IMR-90 (cell line): ENCODE results near the gene AARS1. TPM values are rescaled to one million over a fixed set of nuclear protein-coding genes. Genes with fewer than 3 reads are reported as not detected.

Source experiments
- ATAC-seq: fragments of 200-7000 bp; cut with Tn5 transposase; 2 replicates; pipeline ENCODE4 v1.9.1; 2020; ENCODE audit warnings: low read depth, mild to moderate bottlenecking, moderate library complexity
- BruUV-seq: library from RNA; stranded (reverse); fragments of 400-500 nt; replicated peaks from 2 replicates; lab custom pipeline; 2021; lab: Mats Ljungman, UMichigan
- CTCF ChIA-PET: fragments of 300-600 bp; formaldehyde crosslinking; extraction: SDS; loops from one replicate; lab custom pipeline; 2021; ENCODE audit warnings: antibody characterized with exemption; lab: Yijun Ruan, JAX
- POLR2A ChIA-PET: fragments of 300-600 bp; sonication (Branson Sonifier 250); formaldehyde crosslinking; loops from one replicate; lab custom pipeline; 2022; ENCODE audit warnings: antibody characterized with exemption; ENCODE audit not compliant: unreplicated experiment; lab: Charles Lee
- DNase-seq: peaks from one replicate; pipeline ENCODE4 v3.0.0; 2013
- H2AFZ ChIP-seq: replicated peaks from 2 replicates; pipeline ENCODE3; 2013; ENCODE audit warnings: low read length, mild to moderate bottlenecking; ENCODE audit not compliant: poor library complexity
- H2AK5ac ChIP-seq: 2 replicates; pipeline ENCODE4 v1.6.1; 2013; ENCODE audit warnings: low read depth, low read length, inconsistent platforms
- H2AK9ac ChIP-seq: replicated peaks from 2 replicates; pipeline ENCODE3; 2013; ENCODE audit warnings: mild to moderate bottlenecking, low read depth, low read length, moderate library complexity; ENCODE audit not compliant: poor library complexity
- H2BK120ac ChIP-seq: 2 replicates; pipeline ENCODE4 v1.6.1; 2013; ENCODE audit warnings: low read depth, low read length, inconsistent platforms
- H2BK15ac ChIP-seq: 3 replicates; pipeline ENCODE4 v1.6.1; 2013; ENCODE audit warnings: low read depth, low read length, inconsistent platforms
- H2BK20ac ChIP-seq: 2 replicates; pipeline ENCODE4 v1.6.1; 2013; ENCODE audit warnings: low read depth, mild to moderate bottlenecking, inconsistent platforms, low read length, moderate library complexity
- H2BK5ac ChIP-seq: 2 replicates; pipeline ENCODE4 v1.6.1; 2013; ENCODE audit warnings: mild to moderate bottlenecking, low read depth, low read length, inconsistent platforms; ENCODE audit not compliant: poor library complexity, severe bottlenecking
- H3K14ac ChIP-seq: replicated peaks from 2 replicates; pipeline ENCODE4 v1.6.1; 2013; ENCODE audit warnings: low read depth, low read length, inconsistent platforms
- H3K18ac ChIP-seq: 2 replicates; pipeline ENCODE4 v1.6.1; 2013; ENCODE audit warnings: low read depth, low read length, control low read depth
- H3K23ac ChIP-seq: 2 replicates; pipeline ENCODE4 v1.6.1; 2013; ENCODE audit warnings: low read depth, low read length, inconsistent platforms
- H3K27ac ChIP-seq: 2 replicates; pipeline ENCODE4 v1.5.1; 2013; ENCODE audit warnings: mild to moderate bottlenecking, control low read depth, low read length; ENCODE audit not compliant: insufficient read depth
- H3K27me3 ChIP-seq: 2 replicates; pipeline ENCODE4 v1.6.1; 2013; ENCODE audit warnings: low read length; ENCODE audit not compliant: control insufficient read depth, insufficient read depth
- H3K36me3 ChIP-seq: 2 replicates; pipeline ENCODE4 v1.6.1; 2013; ENCODE audit warnings: low read length, mixed read lengths; ENCODE audit not compliant: control insufficient read depth, insufficient read depth
- H3K4ac ChIP-seq: 2 replicates; pipeline ENCODE4 v1.6.1; 2013; ENCODE audit warnings: low read depth, low read length, inconsistent platforms
- H3K4me1 ChIP-seq: 2 replicates; pipeline ENCODE4 v1.6.1; 2013; ENCODE audit warnings: low read length, mixed read lengths; ENCODE audit not compliant: control insufficient read depth, insufficient read depth
- H3K4me2 ChIP-seq: 2 replicates; pipeline ENCODE4 v1.6.1; 2013; ENCODE audit warnings: low read depth, mild to moderate bottlenecking, control low read depth, low read length, moderate library complexity
- H3K4me3 ChIP-seq: 2 replicates; pipeline ENCODE4 v1.5.1; 2013; ENCODE audit warnings: low read depth, mild to moderate bottlenecking, control low read depth, low read length, moderate library complexity; ENCODE audit not compliant: insufficient read depth
- H3K56ac ChIP-seq: 2 replicates; pipeline ENCODE4 v1.6.1; 2013; ENCODE audit warnings: low read length, inconsistent platforms; ENCODE audit not compliant: insufficient read depth; ENCODE audit errors: extremely low read depth
- H3K79me1 ChIP-seq, 2 experiments: 2 replicates each; pipeline ENCODE4 v1.6.1; 2013; ENCODE audit warnings: low read length in 2 of 2, inconsistent platforms in 1 of 2, low read depth in 1 of 2
- H3K9ac ChIP-seq: 2 replicates; pipeline ENCODE4 v1.6.1; 2013; ENCODE audit warnings: low read depth, low read length, control low read depth
- H3K9me1 ChIP-seq: 2 replicates; pipeline ENCODE4 v1.6.1; 2013; ENCODE audit warnings: low read length, inconsistent platforms; ENCODE audit not compliant: insufficient read depth
- H3K9me3 ChIP-seq: 2 replicates; pipeline ENCODE4 v1.6.1; 2013; ENCODE audit warnings: low read length; ENCODE audit not compliant: control insufficient read depth, insufficient read depth
- H4K20me1 ChIP-seq: 2 replicates; pipeline ENCODE4 v1.6.1; 2013; ENCODE audit warnings: low read length, inconsistent platforms; ENCODE audit not compliant: insufficient read depth
- H4K5ac ChIP-seq: 2 replicates; pipeline ENCODE4 v1.6.1; 2013; ENCODE audit warnings: mild to moderate bottlenecking, low read depth, low read length, control low read depth
- H4K8ac ChIP-seq, 2 experiments: 2 replicates each; pipeline ENCODE4 v1.6.1; 2013; ENCODE audit warnings: low read depth in 2 of 2, low read length in 2 of 2, control low read depth in 1 of 2, inconsistent platforms in 1 of 2
- H4K91ac ChIP-seq: 2 replicates; pipeline ENCODE4 v1.6.1; 2013; ENCODE audit warnings: low read depth, low read length, inconsistent platforms; ENCODE audit not compliant: insufficient read depth
- CTCF ChIP-seq: conservative IDR thresholded peaks from 2 replicates; pipeline ENCODE4 v1.5.1; 2012; ENCODE audit warnings: mild to moderate bottlenecking, low read depth, low read length, improper control_type of control experiment
- RAD21 ChIP-seq: IDR thresholded peaks from 2 replicates; pipeline ENCODE4 v1.6.1; 2012; ENCODE audit warnings: low read length, improper control_type of control experiment
- WGBS, 2 experiments: methylation state at CpG; one replicate each; pipeline versions ENCODE4 v1.1.5 to v1.1.7; 2013; ENCODE audit warnings: missing lambda C conversion rate in 2 of 2; ENCODE audit not compliant: insufficient read length in 1 of 2; ENCODE audit errors: extremely low coverage in 2 of 2; 5-methylcytosine and 5-hydroxymethylcytosine counted together
- dilution Hi-C: fragments of 300-500 bp; cut with HindIII; formaldehyde crosslinking; loops from one replicate; pipeline ENCODE4 v1.14.3; 2018; ENCODE audit warnings: low sequenced_read_pairs; ENCODE audit not compliant: unreplicated experiment
- in situ Hi-C: fragments of 300-500 bp; cut with MboI; formaldehyde crosslinking; loops from 3 replicates; pipeline ENCODE4 v1.14.3; 2019; ENCODE audit warnings: low sequenced_read_pairs, inconsistent platforms, mixed read lengths
- intact Hi-C: fragments of 100-400 bp; cut with micrococcal nuclease; formaldehyde crosslinking; loops from 2 replicates; pipeline ENCODE4 v1.10.0; 2022
- polyA plus RNA-seq, 3 experiments: library from polyadenylated mRNA; depleted of rRNA; stranded (reverse); fragments of >200 nt; gene quantifications; 2 replicates each; pipeline ENCODE4 v1.2.3, GENCODE V29; 2012; ENCODE audit warnings: low replicate concordance in 1 of 3
- total RNA-seq: library from RNA; depleted of rRNA; stranded (reverse); fragments of >200 nt; gene quantifications from 2 replicates; pipeline ENCODE4 v1.2.3, GENCODE V29; 2012

AARS1 gene
- total and polyA plus RNA-seq, 2 of the 4 experiments (the other 2 are of a cell fraction) = 104 to 139 TPM

- peak overlapping the region; percentile 66 for H2AK9ac ChIP-seq
- peaks cover 52% of the 10 kb centered on the region for H4K20me1 ChIP-seq
- no peak overlapping the region for H4K5ac ChIP-seq
- no peak overlapping the region for H2AFZ ChIP-seq
- peaks cover 56% of the 10 kb centered on the region for H3K36me3 ChIP-seq
- POLR2A ChIA-PET = no interaction called here
- no TSS peak for BruUV-seq
- no peaks in the 10 kb centered on the region for H3K9me3 ChIP-seq
- no peak overlapping the region for H2BK5ac ChIP-seq
- H4K91ac ChIP-seq = no peak overlapping the region
- DNase-seq = peak; percentile 36
- no peak for ATAC-seq
- no peak overlapping the region for H3K18ac ChIP-seq
- peak; percentile 52 for TF ChIP-seq CTCF
- TF ChIP-seq RAD21 = no peak
- H2BK120ac ChIP-seq = no peak overlapping the region
- no peak overlapping the region for H4K8ac ChIP-seq
- H2BK20ac ChIP-seq = no peak overlapping the region
- no peak overlapping the region for H3K4ac ChIP-seq
- intact Hi-C loops (no loop called here), dilution Hi-C loops (no loop called here), in situ Hi-C loops (no loop called here)
- no peak overlapping the region for H3K14ac ChIP-seq
- no peak overlapping the region for H3K56ac ChIP-seq
- H2BK15ac ChIP-seq = no peak overlapping the region
- 90% methylated on average over 7 of the region's 16 CpGs; no CpG with 5 or more reads in 1 of the 2 experiments for WGBS, 2 experiments
- no peak overlapping the region for H2AK5ac ChIP-seq
- no peak overlapping the region for H3K23ac ChIP-seq
- no peak overlapping the region for H3K4me2 ChIP-seq
- CTCF ChIA-PET = interaction anchor here (0.6 kb wide), 1 partner anchor 29 kb away, joined by 4 read pairs; no protein-coding TSS in a partner anchor
- H3K4me1 ChIP-seq = peaks cover 2% of the 10 kb centered on the region
- H3K9me1 ChIP-seq = peaks cover 8% of the 10 kb centered on the region; the same call in 1 of the 2 replicates
- H3K79me1 ChIP-seq = peaks cover 7 to 40% of the 10 kb centered on the region in 2 experiments; a peak in 3 of 4 replicates
- H3K4me3 ChIP-seq = no peak overlapping the region
- H3K9ac ChIP-seq = no peak overlapping the region
- no peaks in the 10 kb centered on the region for H3K27me3 ChIP-seq
- H3K27ac ChIP-seq = no peak overlapping the region
Observed at GRCh38 chr16:70253291-70254106, 35.8 kb downstream of the AARS1 start.
